ENCODE results near the gene AKNA. TPM values are rescaled to one million over a fixed set of nuclear protein-coding genes. Genes with fewer than 3 reads are reported as not detected.

The AKNA gene
- total RNA-seq, 1 experiment from 2014 or later = 29.3 TPM

DNA sequence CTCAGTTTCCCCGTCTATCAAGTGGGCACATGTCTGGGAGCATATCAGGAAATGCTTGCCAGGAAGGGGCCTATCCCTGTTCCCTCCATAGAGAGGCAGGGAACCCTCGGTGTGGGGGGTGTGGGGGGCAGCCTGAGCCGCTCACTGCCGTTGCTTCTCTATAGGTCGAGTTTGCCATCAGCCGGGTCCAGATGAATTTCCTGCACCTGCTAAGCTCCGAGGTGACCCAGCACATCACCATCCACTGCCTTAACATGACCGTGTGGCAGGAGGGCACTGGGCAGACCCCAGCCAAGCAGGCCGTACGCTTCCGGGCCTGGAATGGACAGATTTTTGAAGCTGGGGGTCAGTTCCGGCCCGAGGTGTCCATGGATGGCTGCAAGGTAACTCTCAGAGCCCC, 78.7 kb downstream of the AKNA start:
- H3K9me3 Mint-ChIP-seq = no peaks in the 10 kb centered on the region
- DNase-seq (ENCODE audit: low spot score) = no peak
- no peak overlapping the region for H3K27ac Mint-ChIP-seq
- ChIA-PET POLR2A (no interaction called here), CTCF (interaction anchor here (1.0 to 1.5 kb wide), 2 partner anchors 154 to 214 kb away, joined by 3 to 4 read pairs; no protein-coding TSS in a partner anchor)
- H3K4me3 Mint-ChIP-seq = no peak overlapping the region
- H3K27me3 Mint-ChIP-seq (ENCODE audit: low read depth) = no peaks in the 10 kb centered on the region
- H3K36me3 Mint-ChIP-seq = peaks cover 10% of the 10 kb centered on the region
- ATAC-seq = no peak
- TF ChIP-seq JAZF1 (CRISPR knock-in tag; IDR thresholded peaks at IDR 0.05) (no peak), SMAD3 (CRISPR knock-in tag; IDR thresholded peaks at IDR 0.05; ENCODE audit: borderline replicate concordance) (no peak), ATF1 (CRISPR knock-in tag; IDR thresholded peaks at IDR 0.05) (no peak), TCF7 (CRISPR knock-in tag; IDR thresholded peaks at IDR 0.05; ENCODE audit: low read depth) (no peak), ESRRA (CRISPR knock-in tag; IDR thresholded peaks at IDR 0.05; ENCODE audit: borderline replicate concordance) (no peak), PRRX2 (CRISPR knock-in tag; IDR thresholded peaks at IDR 0.05) (no peak), ZNF416 (CRISPR knock-in tag; IDR thresholded peaks at IDR 0.05) (no peak), RORB (CRISPR knock-in tag; IDR thresholded peaks at IDR 0.05) (no peak)
- TF ChIP-seq, protein P1, sequence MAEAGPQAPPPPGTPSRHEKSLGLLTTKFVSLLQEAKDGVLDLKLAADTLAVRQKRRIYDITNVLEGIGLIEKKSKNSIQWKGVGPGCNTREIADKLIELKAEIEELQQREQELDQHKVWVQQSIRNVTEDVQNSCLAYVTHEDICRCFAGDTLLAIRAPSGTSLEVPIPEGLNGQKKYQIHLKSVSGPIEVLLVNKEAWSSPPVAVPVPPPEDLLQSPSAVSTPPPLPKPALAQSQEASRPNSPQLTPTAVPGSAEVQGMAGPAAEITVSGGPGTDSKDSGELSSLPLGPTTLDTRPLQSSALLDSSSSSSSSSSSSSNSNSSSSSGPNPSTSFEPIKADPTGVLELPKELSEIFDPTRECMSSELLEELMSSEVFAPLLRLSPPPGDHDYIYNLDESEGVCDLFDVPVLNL (CRISPR knock-in tag; IDR thresholded peaks at IDR 0.05; ENCODE audit: borderline replicate concordance, low read depth) = no peak
- TF ChIP-seq, protein P2, sequence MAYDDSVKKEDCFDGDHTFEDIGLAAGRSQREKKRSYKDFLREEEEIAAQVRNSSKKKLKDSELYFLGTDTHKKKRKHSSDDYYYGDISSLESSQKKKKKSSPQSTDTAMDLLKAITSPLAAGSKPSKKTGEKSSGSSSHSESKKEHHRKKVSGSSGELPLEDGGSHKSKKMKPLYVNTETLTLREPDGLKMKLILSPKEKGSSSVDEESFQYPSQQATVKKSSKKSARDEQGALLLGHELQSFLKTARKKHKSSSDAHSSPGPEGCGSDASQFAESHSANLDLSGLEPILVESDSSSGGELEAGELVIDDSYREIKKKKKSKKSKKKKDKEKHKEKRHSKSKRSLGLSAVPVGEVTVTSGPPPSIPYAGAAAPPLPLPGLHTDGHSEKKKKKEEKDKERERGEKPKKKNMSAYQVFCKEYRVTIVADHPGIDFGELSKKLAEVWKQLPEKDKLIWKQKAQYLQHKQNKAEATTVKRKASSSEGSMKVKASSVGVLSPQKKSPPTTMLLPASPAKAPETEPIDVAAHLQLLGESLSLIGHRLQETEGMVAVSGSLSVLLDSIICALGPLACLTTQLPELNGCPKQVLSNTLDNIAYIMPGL (CRISPR knock-in tag; IDR thresholded peaks at IDR 0.05) = no peak
- TF ChIP-seq, protein P3, sequence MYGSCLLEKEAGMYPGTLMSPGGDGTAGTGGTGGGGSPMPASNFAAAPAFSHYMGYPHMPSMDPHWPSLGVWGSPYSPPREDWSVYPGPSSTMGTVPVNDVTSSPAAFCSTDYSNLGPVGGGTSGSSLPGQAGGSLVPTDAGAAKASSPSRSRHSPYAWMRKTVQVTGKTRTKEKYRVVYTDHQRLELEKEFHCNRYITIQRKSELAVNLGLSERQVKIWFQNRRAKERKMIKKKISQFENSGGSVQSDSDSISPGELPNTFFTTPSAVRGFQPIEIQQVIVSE (CRISPR knock-in tag; IDR thresholded peaks at IDR 0.05; ENCODE audit: borderline replicate concordance) = no peak
- TF ChIP-seq, protein P4, sequence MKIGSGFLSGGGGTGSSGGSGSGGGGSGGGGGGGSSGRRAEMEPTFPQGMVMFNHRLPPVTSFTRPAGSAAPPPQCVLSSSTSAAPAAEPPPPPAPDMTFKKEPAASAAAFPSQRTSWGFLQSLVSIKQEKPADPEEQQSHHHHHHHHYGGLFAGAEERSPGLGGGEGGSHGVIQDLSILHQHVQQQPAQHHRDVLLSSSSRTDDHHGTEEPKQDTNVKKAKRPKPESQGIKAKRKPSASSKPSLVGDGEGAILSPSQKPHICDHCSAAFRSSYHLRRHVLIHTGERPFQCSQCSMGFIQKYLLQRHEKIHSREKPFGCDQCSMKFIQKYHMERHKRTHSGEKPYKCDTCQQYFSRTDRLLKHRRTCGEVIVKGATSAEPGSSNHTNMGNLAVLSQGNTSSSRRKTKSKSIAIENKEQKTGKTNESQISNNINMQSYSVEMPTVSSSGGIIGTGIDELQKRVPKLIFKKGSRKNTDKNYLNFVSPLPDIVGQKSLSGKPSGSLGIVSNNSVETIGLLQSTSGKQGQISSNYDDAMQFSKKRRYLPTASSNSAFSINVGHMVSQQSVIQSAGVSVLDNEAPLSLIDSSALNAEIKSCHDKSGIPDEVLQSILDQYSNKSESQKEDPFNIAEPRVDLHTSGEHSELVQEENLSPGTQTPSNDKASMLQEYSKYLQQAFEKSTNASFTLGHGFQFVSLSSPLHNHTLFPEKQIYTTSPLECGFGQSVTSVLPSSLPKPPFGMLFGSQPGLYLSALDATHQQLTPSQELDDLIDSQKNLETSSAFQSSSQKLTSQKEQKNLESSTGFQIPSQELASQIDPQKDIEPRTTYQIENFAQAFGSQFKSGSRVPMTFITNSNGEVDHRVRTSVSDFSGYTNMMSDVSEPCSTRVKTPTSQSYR (CRISPR knock-in tag; IDR thresholded peaks at IDR 0.05) = no peak
- TF ChIP-seq, protein P5, sequence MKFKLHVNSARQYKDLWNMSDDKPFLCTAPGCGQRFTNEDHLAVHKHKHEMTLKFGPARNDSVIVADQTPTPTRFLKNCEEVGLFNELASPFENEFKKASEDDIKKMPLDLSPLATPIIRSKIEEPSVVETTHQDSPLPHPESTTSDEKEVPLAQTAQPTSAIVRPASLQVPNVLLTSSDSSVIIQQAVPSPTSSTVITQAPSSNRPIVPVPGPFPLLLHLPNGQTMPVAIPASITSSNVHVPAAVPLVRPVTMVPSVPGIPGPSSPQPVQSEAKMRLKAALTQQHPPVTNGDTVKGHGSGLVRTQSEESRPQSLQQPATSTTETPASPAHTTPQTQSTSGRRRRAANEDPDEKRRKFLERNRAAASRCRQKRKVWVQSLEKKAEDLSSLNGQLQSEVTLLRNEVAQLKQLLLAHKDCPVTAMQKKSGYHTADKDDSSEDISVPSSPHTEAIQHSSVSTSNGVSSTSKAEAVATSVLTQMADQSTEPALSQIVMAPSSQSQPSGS (CRISPR knock-in tag; IDR thresholded peaks at IDR 0.05; ENCODE audit: borderline replicate concordance, low read depth) = no peak
- 0 out of 2 replicates have a peak, but pooled peaks cover 3% of the 10 kb centered on the region for H3K4me1 Mint-ChIP-seq

DNA sequence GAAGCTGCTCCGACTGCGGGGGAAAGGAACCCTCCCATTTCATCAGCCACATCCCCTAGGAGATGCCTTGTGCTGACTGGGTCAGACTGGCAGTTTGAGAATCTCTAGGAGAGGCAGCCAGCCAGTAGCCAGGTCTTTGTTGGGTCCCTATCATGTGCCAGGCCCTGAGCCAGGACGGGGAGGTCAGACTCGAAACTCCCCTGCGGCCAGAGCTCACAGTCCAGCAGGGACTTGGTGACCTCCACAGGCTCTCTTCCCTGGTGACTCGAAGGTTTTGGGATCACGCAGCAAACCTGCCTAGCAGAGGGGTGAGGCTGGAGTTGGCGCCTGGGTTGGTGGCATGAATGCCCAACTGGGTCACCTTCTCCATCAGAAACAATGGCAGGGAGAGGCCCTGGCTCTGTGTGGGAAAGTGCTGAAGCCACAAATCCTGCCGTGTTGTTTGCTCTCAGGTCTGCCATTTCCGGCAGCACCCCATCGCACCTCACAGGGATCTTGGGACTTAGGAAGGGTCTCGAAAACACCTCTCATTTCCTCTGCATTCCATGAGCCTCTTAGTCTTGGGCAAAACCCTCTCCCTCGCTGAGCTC, 79.3 kb downstream of the AKNA start:
- ChIA-PET CTCF (interaction anchor here (1.0 to 1.5 kb wide), 2 partner anchors 154 to 213 kb away, joined by 3 to 4 read pairs; no protein-coding TSS in a partner anchor), POLR2A (no interaction called here)
- DNase-seq (ENCODE audit: low spot score) (no peak), ATAC-seq (no peak)
- H3K27me3 Mint-ChIP-seq (ENCODE audit: low read depth) = no peaks in the 10 kb centered on the region
- H3K27ac Mint-ChIP-seq = no peak overlapping the region
- 0 out of 2 replicates have a peak, but pooled peaks cover 3% of the 10 kb centered on the region for H3K4me1 Mint-ChIP-seq
- no peaks in the 10 kb centered on the region for H3K9me3 Mint-ChIP-seq
- no peak overlapping the region for H3K4me3 Mint-ChIP-seq
- peaks cover 11% of the 10 kb centered on the region for H3K36me3 Mint-ChIP-seq
- TF ChIP-seq, protein P6, sequence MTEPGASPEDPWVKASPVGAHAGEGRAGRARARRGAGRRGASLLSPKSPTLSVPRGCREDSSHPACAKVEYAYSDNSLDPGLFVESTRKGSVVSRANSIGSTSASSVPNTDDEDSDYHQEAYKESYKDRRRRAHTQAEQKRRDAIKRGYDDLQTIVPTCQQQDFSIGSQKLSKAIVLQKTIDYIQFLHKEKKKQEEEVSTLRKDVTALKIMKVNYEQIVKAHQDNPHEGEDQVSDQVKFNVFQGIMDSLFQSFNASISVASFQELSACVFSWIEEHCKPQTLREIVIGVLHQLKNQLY (CRISPR knock-in tag; IDR thresholded peaks at IDR 0.05) = no peak
- TF ChIP-seq SOX15 (CRISPR knock-in tag; IDR thresholded peaks at IDR 0.05) (no peak), FOXK1 (CRISPR knock-in tag; IDR thresholded peaks at IDR 0.05) (no peak), FOXJ3 (CRISPR knock-in tag; IDR thresholded peaks at IDR 0.05; ENCODE audit: borderline replicate concordance) (no peak), SMAD4 (CRISPR knock-in tag; IDR thresholded peaks at IDR 0.05) (no peak)
- TF ChIP-seq, protein P7, sequence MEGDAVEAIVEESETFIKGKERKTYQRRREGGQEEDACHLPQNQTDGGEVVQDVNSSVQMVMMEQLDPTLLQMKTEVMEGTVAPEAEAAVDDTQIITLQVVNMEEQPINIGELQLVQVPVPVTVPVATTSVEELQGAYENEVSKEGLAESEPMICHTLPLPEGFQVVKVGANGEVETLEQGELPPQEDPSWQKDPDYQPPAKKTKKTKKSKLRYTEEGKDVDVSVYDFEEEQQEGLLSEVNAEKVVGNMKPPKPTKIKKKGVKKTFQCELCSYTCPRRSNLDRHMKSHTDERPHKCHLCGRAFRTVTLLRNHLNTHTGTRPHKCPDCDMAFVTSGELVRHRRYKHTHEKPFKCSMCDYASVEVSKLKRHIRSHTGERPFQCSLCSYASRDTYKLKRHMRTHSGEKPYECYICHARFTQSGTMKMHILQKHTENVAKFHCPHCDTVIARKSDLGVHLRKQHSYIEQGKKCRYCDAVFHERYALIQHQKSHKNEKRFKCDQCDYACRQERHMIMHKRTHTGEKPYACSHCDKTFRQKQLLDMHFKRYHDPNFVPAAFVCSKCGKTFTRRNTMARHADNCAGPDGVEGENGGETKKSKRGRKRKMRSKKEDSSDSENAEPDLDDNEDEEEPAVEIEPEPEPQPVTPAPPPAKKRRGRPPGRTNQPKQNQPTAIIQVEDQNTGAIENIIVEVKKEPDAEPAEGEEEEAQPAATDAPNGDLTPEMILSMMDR (IDR thresholded peaks at IDR 0.05) = no peak
- TF ChIP-seq, protein P8, sequence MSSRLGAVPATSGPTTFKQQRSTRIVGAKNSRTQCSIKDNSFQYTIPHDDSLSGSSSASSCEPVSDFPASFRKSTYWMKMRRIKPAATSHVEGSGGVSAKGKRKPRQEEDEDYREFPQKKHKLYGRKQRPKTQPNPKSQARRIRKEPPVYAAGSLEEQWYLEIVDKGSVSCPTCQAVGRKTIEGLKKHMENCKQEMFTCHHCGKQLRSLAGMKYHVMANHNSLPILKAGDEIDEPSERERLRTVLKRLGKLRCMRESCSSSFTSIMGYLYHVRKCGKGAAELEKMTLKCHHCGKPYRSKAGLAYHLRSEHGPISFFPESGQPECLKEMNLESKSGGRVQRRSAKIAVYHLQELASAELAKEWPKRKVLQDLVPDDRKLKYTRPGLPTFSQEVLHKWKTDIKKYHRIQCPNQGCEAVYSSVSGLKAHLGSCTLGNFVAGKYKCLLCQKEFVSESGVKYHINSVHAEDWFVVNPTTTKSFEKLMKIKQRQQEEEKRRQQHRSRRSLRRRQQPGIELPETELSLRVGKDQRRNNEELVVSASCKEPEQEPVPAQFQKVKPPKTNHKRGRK (CRISPR knock-in tag; IDR thresholded peaks at IDR 0.05; ENCODE audit: borderline replicate concordance) = no peak
- TF ChIP-seq, protein P2 (CRISPR knock-in tag; IDR thresholded peaks at IDR 0.05) = no peak
